Suprapubic skin (tissue), 4 donors: Measurements from ENCODE around the gene VCP. TPM values are rescaled to one million over a fixed set of nuclear protein-coding genes. Genes with fewer than 3 reads are reported as not detected.

Experiments
- DNase-seq, 2 donors: peaks; one replicate each; pipeline ENCODE4 v3.0.0-alpha.2; 2019; ENCODE audit warnings: low spot score in 2 of 2
- H3K27ac ChIP-seq: fragments of 200-600 bp; sonication (generic); one replicate; pipeline ENCODE4 v1.5.1; 2019
- H3K27me3 ChIP-seq: fragments of 200-600 bp; sonication (generic); one replicate; pipeline ENCODE4 v1.5.1; 2019
- H3K36me3 ChIP-seq: fragments of 200-600 bp; sonication (generic); one replicate; pipeline ENCODE4 v1.5.1; 2019
- H3K4me1 ChIP-seq: fragments of 200-600 bp; sonication (generic); one replicate; pipeline ENCODE4 v1.5.1; 2019
- H3K4me3 ChIP-seq: fragments of 200-600 bp; sonication (generic); one replicate; pipeline ENCODE4 v1.5.1; 2019; ENCODE audit warnings: mild to moderate bottlenecking
- H3K9me3 ChIP-seq: fragments of 200-600 bp; sonication (generic); one replicate; pipeline ENCODE4 v1.5.1; 2019
- CTCF ChIP-seq, 2 donors: fragments of 200-600 bp in 1 of 2; fragments of 450-650 bp in 1 of 2; sonication (generic) in 1 of 2; IDR thresholded peaks; one replicate each; pipeline ENCODE4 v1.5.1; 2016 to 2019; ENCODE audit warnings: antibody characterized with exemption in 2 of 2, mild to moderate bottlenecking in 1 of 2, moderate library complexity in 1 of 2
- EP300 ChIP-seq: sonication (generic); formaldehyde crosslinking; IDR thresholded peaks from one replicate; pipeline ENCODE4 v1.6.1; 2017; ENCODE audit warnings: antibody characterized with exemption
- POLR2A ChIP-seq, 2 donors: fragments of 450-650 bp; IDR thresholded peaks; one replicate each; pipeline ENCODE4 v1.6.1; 2017; ENCODE audit warnings: antibody characterized with exemption in 2 of 2, mild to moderate bottlenecking in 2 of 2, moderate library complexity in 2 of 2
- POLR2AphosphoS5 ChIP-seq, 3 donors: sonication (generic); formaldehyde crosslinking; IDR thresholded peaks; one replicate each; pipeline ENCODE4 v1.6.1; 2017; ENCODE audit warnings: antibody characterized with exemption in 3 of 3
- WGBS: methylation state at CpG from one replicate; pipeline ENCODE4 v1.1.5; 2018; 5-methylcytosine and 5-hydroxymethylcytosine counted together
- total RNA-seq, 4 donors: library from RNA; depleted of rRNA; stranded (reverse); fragments of >200 nt; gene quantifications; one replicate each; pipeline ENCODE4 v1.1.0, GENCODE V29; 2016

VCP gene
- 100 to 1,000 TPM; 128 to 187 (median 159) TPM for total RNA-seq

- Histone ChIP-seq H3K27ac (peak within 1 kb of the TSS; percentile 100), H3K36me3 (peaks cover 5% of the 10 kb centered on the region), H3K4me1 (peaks cover 31% of the 10 kb centered on the region), H3K27me3 (no peaks in the 10 kb centered on the region), H3K9me3 (no peaks in the 10 kb centered on the region), H3K4me3 (peak within 1 kb of the TSS; percentile 96)
- 6% methylated on average over 30 of the region's 54 CpGs for WGBS
- no peak for TF ChIP-seq EP300
- no peak for TF ChIP-seq CTCF (IDR thresholded peaks at IDR 0.05)
- TF ChIP-seq POLR2AphosphoS5 (IDR thresholded peaks at IDR 0.05): peak; percentile 52 to 88 (median 73)
- TF ChIP-seq POLR2A (IDR thresholded peaks at IDR 0.05): peak in 1 of 2 donors; percentile 82
- DNase-seq: peak; percentile 99 to 100
These were observed at the start of gene VCP for GRCh38 chr9:35072461-35073278. VCP (minus strand) TSS chr9:35072625; CDS start chr9:35072353, 272 bp downstream.

GRCh38 chr9:35116898-35117551, 44.6 kb upstream of the VCP start:
- Histone ChIP-seq H3K27ac (peak overlapping the region; percentile 89), H3K27me3 (no peaks in the 10 kb centered on the region), H3K4me1 (peaks cover 49% of the 10 kb centered on the region), H3K4me3 (peak overlapping the region; percentile 49), H3K36me3 (no peaks in the 10 kb centered on the region), H3K9me3 (no peaks in the 10 kb centered on the region)
- no peak for TF ChIP-seq EP300
- TF ChIP-seq POLR2A (IDR thresholded peaks at IDR 0.05): no peak
- TF ChIP-seq POLR2AphosphoS5 (IDR thresholded peaks at IDR 0.05): no peak
- TF ChIP-seq CTCF (IDR thresholded peaks at IDR 0.05): peak; percentile 90 to 91
- WGBS: 17% methylated on average over 30 of the region's 30 CpGs
- DNase-seq: peak; percentile 95 to 97

GRCh38 chr9:35116539-35116897, 44.1 kb upstream of the VCP start:
- Histone ChIP-seq H3K27ac (peak overlapping the region; percentile 89), H3K9me3 (no peaks in the 10 kb centered on the region), H3K36me3 (no peaks in the 10 kb centered on the region), H3K27me3 (no peaks in the 10 kb centered on the region), H3K4me3 (peak overlapping the region; percentile 49), H3K4me1 (peaks cover 54% of the 10 kb centered on the region)
- 0% methylated on average over 12 of the region's 12 CpGs for WGBS
- no peak for DNase-seq
- TF ChIP-seq POLR2A (IDR thresholded peaks at IDR 0.05): no peak
- no peak for TF ChIP-seq CTCF (IDR thresholded peaks at IDR 0.05)
- TF ChIP-seq EP300: no peak
- no peak for TF ChIP-seq POLR2AphosphoS5 (IDR thresholded peaks at IDR 0.05)

- Histone ChIP-seq H3K27ac (peak within 1 kb of the TSS; percentile 89), H3K36me3 (no peaks in the 10 kb centered on the region), H3K4me1 (peaks cover 58% of the 10 kb centered on the region), H3K4me3 (peak within 1 kb of the TSS; percentile 49), H3K9me3 (no peaks in the 10 kb centered on the region), H3K27me3 (no peaks in the 10 kb centered on the region)
- under 1% methylated on average over 46 of the region's 54 CpGs for WGBS
- peak; percentile 99 for DNase-seq
- no peak for TF ChIP-seq POLR2AphosphoS5 (IDR thresholded peaks at IDR 0.05)
- TF ChIP-seq POLR2A (IDR thresholded peaks at IDR 0.05): no peak
- TF ChIP-seq CTCF (IDR thresholded peaks at IDR 0.05): no peak
- no peak for TF ChIP-seq EP300
These were observed 43.5 kb upstream of the VCP start, which contains the start of gene ATOSB for GRCh38 chr9:35115680-35116538. ATOSB (minus strand) TSS chr9:35115862; CDS start chr9:35108274, 7,588 bp downstream.
